NOMO-1 treated with DMSO at 0.1 percent for 48 hours (cell line): ENCODE data around the gene RGS3.

Source experiments
- DNase-seq: peaks from one replicate; lab custom pipeline; 2025; ENCODE audit not compliant: unreplicated experiment; lab: John Stamatoyannopoulos, UW

Gene RGS3

GRCh38 chr9:113464286-113464660 is 746 bp downstream of the RGS3 start:
- no peak for DNase-seq

GRCh38 chr9:113465599-113466140 is 2.1 kb downstream of the RGS3 start:
- no peak for DNase-seq

- DNase-seq = no peak
Observed at GRCh38 chr9:113467183-113467582, 3.7 kb downstream of the RGS3 start.

GRCh38 chr9:113468716-113469448 is 5.4 kb downstream of the RGS3 start:
- no peak for DNase-seq

GRCh38 chr9:113471143-113471542 is 7.6 kb downstream of the RGS3 start:
- no peak for DNase-seq

- DNase-seq = no peak
Observed at GRCh38 chr9:113471566-113471965, 8.0 kb downstream of the RGS3 start.

- no peak for DNase-seq
Observed at GRCh38 chr9:113472199-113472598, 8.7 kb downstream of the RGS3 start.

GRCh38 chr9:113474360-113475028 is 11.0 kb downstream of the RGS3 start:
- no peak for DNase-seq

GRCh38 chr9:113475031-113475430 is 11.5 kb downstream of the RGS3 start:
- DNase-seq = no peak

GRCh38 chr9:113475992-113476391 is 12.5 kb downstream of the RGS3 start:
- DNase-seq = no peak

GRCh38 chr9:113476511-113476916 is 13.0 kb downstream of the RGS3 start:
- DNase-seq = no peak

- DNase-seq = no peak
Observed at GRCh38 chr9:113477058-113477457, 13.5 kb downstream of the RGS3 start.

GRCh38 chr9:113477661-113478060 is 14.1 kb downstream of the RGS3 start:
- no peak for DNase-seq

- DNase-seq = no peak
Observed at GRCh38 chr9:113479174-113479621, 15.7 kb downstream of the RGS3 start.

- DNase-seq = no peak
Observed at GRCh38 chr9:113480612-113481011, 17.1 kb downstream of the RGS3 start.

GRCh38 chr9:113481176-113481787 is 17.8 kb downstream of the RGS3 start:
- no peak for DNase-seq

GRCh38 chr9:113482341-113482740 is 18.8 kb downstream of the RGS3 start:
- DNase-seq = no peak

GRCh38 chr9:113482991-113483675 is 19.6 kb downstream of the RGS3 start:
- no peak for DNase-seq

GRCh38 chr9:113483676-113484257 is 20.2 kb downstream of the RGS3 start:
- DNase-seq = no peak

GRCh38 chr9:113484258-113484730 is 20.8 kb downstream of the RGS3 start:
- no peak for DNase-seq

GRCh38 chr9:113485761-113486115 is 22.2 kb downstream of the RGS3 start:
- no peak for DNase-seq
